GM15510 (cell line): ENCODE data around the gene DTNA.

Experiments
- POLR2A ChIP-seq: IDR thresholded peaks from 3 replicates; pipeline ENCODE4 v1.6.1; 2011; ENCODE audit warnings: borderline replicate concordance; ENCODE audit not compliant: insufficient read length; ENCODE audit errors: extremely low read depth

Gene DTNA

GRCh38 chr18:34840256-34840826 lies 130.2 kb downstream of the DTNA start:
- TF ChIP-seq POLR2A = no peak

DNA sequence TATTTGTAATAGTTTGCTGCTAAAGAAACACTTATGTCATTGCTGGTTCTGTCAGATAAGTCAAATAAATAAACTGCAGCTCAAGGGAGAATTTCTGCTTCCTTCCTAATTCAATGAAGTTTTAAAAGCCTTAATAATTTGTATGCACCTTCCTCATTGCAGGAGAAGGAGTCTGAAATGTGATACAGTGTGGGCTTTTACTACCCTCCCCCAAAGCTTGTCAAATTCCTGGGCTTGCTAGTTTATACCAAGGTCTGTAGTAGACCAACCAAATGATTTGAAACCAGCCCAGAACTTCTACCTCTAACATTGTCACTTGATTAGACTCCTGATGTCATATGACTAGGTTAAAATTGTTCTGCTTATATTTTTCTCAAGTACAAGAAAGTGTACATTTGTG lies 131.8 kb downstream of the DTNA start:
- no peak for TF ChIP-seq POLR2A

DNA sequence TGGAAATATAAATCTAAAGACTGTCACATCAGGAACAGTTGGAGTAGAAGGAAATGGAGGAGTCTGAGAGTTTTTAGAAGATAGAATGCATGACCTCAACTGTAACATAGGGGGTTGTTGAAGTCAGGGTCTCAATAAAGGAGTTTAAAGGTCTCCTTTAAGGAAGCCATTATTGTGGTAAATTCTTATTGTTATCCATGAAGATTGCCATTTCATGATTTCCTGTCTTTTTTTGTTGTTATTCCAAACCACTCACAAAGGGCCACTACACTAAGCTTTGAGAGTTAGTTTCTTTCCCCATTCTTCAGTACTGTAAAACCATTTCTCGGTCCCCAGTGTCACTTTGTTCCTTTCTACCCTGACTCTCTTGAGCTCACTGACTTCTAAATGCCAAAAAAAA lies 134.0 kb downstream of the DTNA start:
- TF ChIP-seq POLR2A = no peak

DNA sequence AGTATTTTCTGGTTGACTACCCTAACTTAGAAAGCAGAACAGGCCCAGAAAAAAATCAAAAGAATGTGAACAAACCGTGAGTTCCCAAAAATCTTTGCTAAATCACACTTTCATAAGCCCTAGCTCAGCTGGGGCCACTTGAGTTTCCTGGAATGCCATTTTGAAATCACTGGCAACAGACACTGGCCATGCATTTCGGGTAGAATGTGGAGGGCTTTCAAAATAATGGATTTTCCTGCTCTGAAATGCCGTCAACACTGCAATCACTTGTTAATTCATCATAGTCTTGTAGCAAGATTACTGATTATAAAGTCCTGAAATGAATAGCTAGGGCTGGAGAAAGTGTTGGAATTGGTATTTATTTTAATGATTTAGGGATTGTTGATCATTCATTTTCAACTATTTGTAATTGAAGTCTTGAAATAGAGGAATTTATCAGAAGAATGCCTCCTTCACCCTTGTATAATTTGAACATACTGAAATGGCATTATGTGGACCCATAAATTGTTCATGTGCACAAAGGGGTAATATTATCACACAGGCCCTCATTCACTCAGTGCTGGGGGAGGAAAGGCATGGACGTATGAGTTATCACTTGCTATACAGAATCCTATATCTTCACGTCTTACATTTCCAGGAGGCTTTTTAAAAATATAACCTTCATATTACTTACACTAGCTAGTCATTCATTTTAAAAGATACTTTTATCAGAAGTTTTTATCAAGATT lies 134.8 kb downstream of the DTNA start:
- no peak for TF ChIP-seq POLR2A

- no peak for TF ChIP-seq POLR2A
These were observed 137.3 kb downstream of the DTNA start for GRCh38 chr18:34847408-34847807.

- no peak for TF ChIP-seq POLR2A
These were observed 138.1 kb downstream of the DTNA start for GRCh38 chr18:34848156-34848555.

- TF ChIP-seq POLR2A = no peak
These were observed 138.6 kb downstream of the DTNA start for GRCh38 chr18:34848695-34849094.

GRCh38 chr18:34857320-34857719 lies 147.2 kb downstream of the DTNA start:
- no peak for TF ChIP-seq POLR2A

GRCh38 chr18:34858188-34858587 lies 148.1 kb downstream of the DTNA start:
- no peak for TF ChIP-seq POLR2A

GRCh38 chr18:34859496-34859895 lies 149.4 kb downstream of the DTNA start:
- no peak for TF ChIP-seq POLR2A

DNA sequence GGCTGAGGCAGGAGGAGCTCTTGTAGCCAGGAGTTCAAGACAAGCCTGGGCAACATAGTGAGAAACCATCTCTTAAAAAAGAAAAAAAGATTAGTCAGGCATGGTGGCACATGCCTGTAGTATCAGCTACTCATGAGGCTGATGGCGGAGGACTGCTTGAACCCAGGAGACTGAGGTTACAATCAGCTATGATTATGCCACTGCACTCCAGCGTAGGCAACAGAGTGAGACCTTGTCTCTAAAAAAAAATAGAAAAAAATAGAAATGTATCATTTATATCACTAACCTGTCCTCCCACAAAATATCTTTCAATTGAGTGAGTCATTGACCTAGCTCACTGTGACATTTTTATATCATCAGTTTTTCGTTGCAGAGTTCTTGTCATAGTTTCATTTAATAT lies 152.5 kb downstream of the DTNA start:
- no peak for TF ChIP-seq POLR2A

DNA sequence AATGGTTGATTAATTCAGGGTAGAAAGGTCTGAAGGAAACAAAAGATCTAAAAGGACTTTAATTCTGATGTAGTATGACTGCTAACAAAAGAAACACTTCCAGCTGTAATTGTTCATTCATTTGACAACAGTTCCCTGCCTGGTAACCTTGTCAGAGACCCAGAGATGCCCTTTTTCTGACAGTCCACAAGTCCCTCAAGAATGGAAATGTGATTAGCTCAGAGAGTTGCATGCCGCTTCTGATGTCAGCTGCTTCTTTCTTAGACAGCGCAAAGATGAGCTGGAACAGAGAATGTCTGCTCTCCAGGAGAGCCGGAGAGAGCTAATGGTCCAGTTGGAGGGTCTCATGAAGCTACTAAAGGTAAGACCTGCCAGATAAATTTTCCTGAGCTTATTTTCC lies 153.6 kb downstream of the DTNA start:
- no peak for TF ChIP-seq POLR2A

GRCh38 chr18:34864836-34865497 lies 154.9 kb downstream of the DTNA start:
- no peak for TF ChIP-seq POLR2A

DNA sequence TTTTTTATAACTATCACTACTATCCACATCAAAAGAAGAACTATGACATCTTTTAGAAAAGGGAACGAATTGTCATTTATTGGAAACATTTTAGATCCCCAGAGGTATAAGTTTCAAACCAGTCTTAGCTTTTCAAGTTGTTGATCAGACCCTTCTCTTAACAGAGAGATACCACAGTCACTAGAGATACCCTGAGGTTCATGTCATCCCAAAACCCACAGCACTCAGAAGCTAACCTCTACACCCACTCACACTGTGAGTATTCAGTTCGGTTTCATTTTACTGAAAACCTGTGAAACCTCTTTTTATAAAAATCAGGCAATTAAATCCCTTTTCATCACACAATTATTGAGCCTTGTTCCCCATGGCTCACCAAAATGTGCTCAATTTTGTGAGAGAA lies 156.2 kb downstream of the DTNA start:
- no peak for TF ChIP-seq POLR2A

DNA sequence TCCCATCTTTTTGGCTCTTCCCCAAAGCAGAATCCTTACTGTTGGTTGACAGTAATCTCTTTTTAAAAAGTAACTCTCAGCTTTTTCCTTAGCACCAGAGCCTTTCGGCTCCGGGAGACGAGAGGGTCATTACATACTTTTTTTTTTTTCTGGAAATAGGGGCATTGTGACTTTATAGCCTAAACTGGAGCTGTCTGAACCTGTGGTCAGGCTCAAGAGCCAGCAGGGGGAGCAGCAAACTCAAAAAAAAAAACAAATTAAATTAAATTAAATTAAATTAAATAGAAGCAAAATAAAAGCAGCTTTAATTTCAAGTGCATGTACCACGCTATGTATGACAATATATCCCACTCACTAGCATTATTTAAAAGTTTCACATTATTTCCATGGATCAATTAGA lies 156.6 kb downstream of the DTNA start:
- no peak for TF ChIP-seq POLR2A

DNA sequence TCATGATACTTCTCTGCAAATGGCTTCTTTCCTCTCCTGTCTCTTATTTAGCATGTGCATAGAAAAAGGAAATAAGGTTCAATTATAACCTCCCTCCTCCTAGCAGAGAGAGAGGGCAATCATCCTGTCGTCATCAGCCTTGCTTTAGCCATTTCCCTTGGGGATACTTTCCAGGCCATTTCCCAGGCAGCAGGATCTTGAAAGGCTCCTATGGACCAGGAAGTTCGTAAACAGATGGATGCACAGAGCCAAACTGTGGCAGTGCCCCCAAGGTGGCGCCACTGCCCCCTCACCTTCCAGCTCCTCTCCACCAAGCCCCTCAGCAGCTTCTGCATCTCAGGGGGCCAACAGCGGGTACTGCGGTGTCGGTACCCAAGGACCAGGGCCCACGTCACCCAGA lies 157.4 kb downstream of the DTNA start:
- no peak for TF ChIP-seq POLR2A
